ENCODE results near the gene AKT1S1. TPM values are rescaled to one million over a fixed set of nuclear protein-coding genes. Genes with fewer than 3 reads are reported as not detected.
"Not testable (repeated sequence)": the region's sequence is repeated elsewhere in the genome, so short reads cannot be mapped to it uniquely, and the experiment has no call there.

AKT1S1 gene
- total RNA-seq (ENCODE audit: low replicate concordance) = 14.4 and 20.6 TPM in 2 replicates

GRCh38 chr19:49877020-49877878 lies at the start of gene AKT1S1, which contains the start of gene TBC1D17:
Gene AKT1S1 (minus strand): TSS chr19:49877355. CDS start chr19:49873295, 4,060 bp downstream.
Gene TBC1D17 (plus strand): TSS chr19:49877702. CDS start chr19:49877724, 22 bp downstream.
- H3K4me3 ChIP-seq (ENCODE audit: low read depth, low read length) = peak within 1 kb of the TSS; percentile 100
- TF ChIP-seq CTCF (IDR thresholded peaks at IDR 0.05; ENCODE audit: insufficient read depth, low read length) = no peak
- DNase-seq (ENCODE audit: low read depth) = peak; percentile 100

- no peak overlapping the region for H3K4me3 ChIP-seq (ENCODE audit: low read depth, low read length)
- no peak for DNase-seq (ENCODE audit: low read depth)
- no peak for TF ChIP-seq CTCF (IDR thresholded peaks at IDR 0.05; ENCODE audit: insufficient read depth, low read length)
These were observed 49.4 kb upstream of the AKT1S1 start for GRCh38 chr19:49926515-49926914.

- no peak for DNase-seq (ENCODE audit: low read depth)
- H3K4me3 ChIP-seq (ENCODE audit: low read depth, low read length) = no peak overlapping the region
- no peak for TF ChIP-seq CTCF (IDR thresholded peaks at IDR 0.05; ENCODE audit: insufficient read depth, low read length)
These were observed 48.3 kb upstream of the AKT1S1 start for GRCh38 chr19:49925486-49925885.

GRCh38 chr19:49924881-49925210 lies 47.7 kb upstream of the AKT1S1 start:
- H3K4me3 ChIP-seq (ENCODE audit: low read depth, low read length) = peak overlapping the region; percentile 50
- DNase-seq (ENCODE audit: low read depth) = not testable (repeated sequence)

- TF ChIP-seq CTCF (IDR thresholded peaks at IDR 0.05; ENCODE audit: insufficient read depth, low read length) = no peak
- H3K4me3 ChIP-seq (ENCODE audit: low read depth, low read length) = peak overlapping the region; percentile 50
- peak; percentile 91 for DNase-seq (ENCODE audit: low read depth)
These were observed 47.1 kb upstream of the AKT1S1 start for GRCh38 chr19:49924004-49924880.

GRCh38 chr19:49923055-49924003 lies 46.2 kb upstream of the AKT1S1 start:
- no peak for TF ChIP-seq CTCF (IDR thresholded peaks at IDR 0.05; ENCODE audit: insufficient read depth, low read length)
- H3K4me3 ChIP-seq (ENCODE audit: low read depth, low read length) = no peak overlapping the region
- DNase-seq (ENCODE audit: low read depth) = no peak
